GM12865 (cell line): ENCODE measurements around the gene ETV4.

Experiments used
- DNase-seq: peaks from one replicate; pipeline ENCODE4 v3.0.0; 2010; ENCODE audit warnings: low read depth
- H3K4me3 ChIP-seq: 2 replicates; pipeline ENCODE4 v1.5.1; 2011; ENCODE audit warnings: mild to moderate bottlenecking, low read depth, low read length, control low read depth
- CTCF ChIP-seq: IDR thresholded peaks from 2 replicates; pipeline ENCODE4 v1.5.1; 2011; ENCODE audit warnings: low read length, control low read depth, low read depth, inconsistent platforms; ENCODE audit not compliant: insufficient read depth; ENCODE audit errors: missing control alignments

ETV4 gene

GRCh38 chr17:43562679-43563599 lies 16.8 kb upstream of the ETV4 start:
- DNase-seq = no peak
- H3K4me3 ChIP-seq = no peak overlapping the region
- TF ChIP-seq CTCF = no peak

- no peak for DNase-seq
- TF ChIP-seq CTCF = no peak
These were observed 14.6 kb upstream of the ETV4 start for GRCh38 chr17:43560461-43561427.

GRCh38 chr17:43559161-43559816 lies 13.1 kb upstream of the ETV4 start:
- no peak for DNase-seq
- TF ChIP-seq CTCF = no peak
- no peak overlapping the region for H3K4me3 ChIP-seq

More at GRCh38 chr17:43560461-43561427, 14.6 kb upstream of the ETV4 start:
- no peak overlapping the region for H3K4me3 ChIP-seq

GRCh38 chr17:43558805-43559160 lies 12.6 kb upstream of the ETV4 start:
- DNase-seq = no peak
- TF ChIP-seq CTCF = no peak
- H3K4me3 ChIP-seq = no peak overlapping the region

- no peak overlapping the region for H3K4me3 ChIP-seq
- TF ChIP-seq CTCF = no peak
- no peak for DNase-seq
These were observed 10.2 kb upstream of the ETV4 start for GRCh38 chr17:43556292-43556691.

GRCh38 chr17:43554857-43555256 lies 8.7 kb upstream of the ETV4 start:
- no peak overlapping the region for H3K4me3 ChIP-seq
- no peak for TF ChIP-seq CTCF
- DNase-seq = no peak
